K562 (cell line): ENCODE results near the gene PCDHGB2. TPM values are rescaled to one million over a fixed set of nuclear protein-coding genes. Genes with fewer than 3 reads are reported as not detected.

Experiments
- ATAC-seq: fragments of 200-7000 bp; cut with Tn5 transposase; 3 replicates; pipeline ENCODE4 v1.9.1; 2020; ENCODE audit warnings: moderate library complexity
- BruUV-seq: library from RNA; stranded (reverse); fragments of 400-500 nt; replicated peaks from 2 replicates; lab custom pipeline; 2021; lab: Mats Ljungman, UMichigan
- CTCF ChIA-PET: fragments of 300-600 bp; formaldehyde crosslinking; extraction: SDS; loops from one replicate; lab custom pipeline; 2021; ENCODE audit warnings: low intra/inter-chr PET ratio; lab: Yijun Ruan, JAX
- POLR2A ChIA-PET: fragments of 300-600, 350-650 bp; sonication (Branson Sonifier 250); formaldehyde crosslinking; extraction: SDS; loops from one replicate; lab custom pipeline; 2021; ENCODE audit warnings: antibody characterized with exemption, inconsistent platforms; lab: Yijun Ruan, JAX
- DNase-seq, 4 experiments: peaks; one replicate each; pipeline versions ENCODE4 v3.0.0 to v3.0.0-alpha.2; 2011 to 2018; ENCODE audit warnings: low spot score in 3 of 4, mixed read lengths in 3 of 4; ENCODE audit errors: extremely low read depth in 1 of 4
- FAIRE-seq: peaks from 2 replicates; lab custom pipeline; 2011; peaks lifted over from hg19 to GRCh38; lab: Jason Lieb, UNC
- H2AFZ ChIP-seq: 2 replicates; pipeline ENCODE4 v1.6.0; 2011; ENCODE audit warnings: low read depth, low read length, control low read depth, inconsistent platforms
- H3K27ac ChIP-seq: fragments of 200-600 bp; 3 replicates; pipeline ENCODE4 v1.8.0; 2011; ENCODE audit warnings: low read depth, mild to moderate bottlenecking, control low read depth, inconsistent platforms, low read length, moderate library complexity, mixed read lengths; ENCODE audit errors: extremely low read depth
- H3K27me3 ChIP-seq, 2 experiments: fragments of 300-600 bp in 1 of 2; 2 replicates in 1 of 2; 3 replicates in 1 of 2; pipeline versions ENCODE4 v1.6.0 to v1.8.0; 2011; ENCODE audit warnings: inconsistent platforms in 2 of 2, low read length in 2 of 2, mild to moderate bottlenecking in 1 of 2, mixed read lengths in 1 of 2, moderate library complexity in 1 of 2; ENCODE audit not compliant: control insufficient read depth in 2 of 2, insufficient read depth in 2 of 2
- H3K36me3 ChIP-seq: fragments of 300-600 bp; 3 replicates; pipeline ENCODE4 v1.8.0; 2011; ENCODE audit warnings: mild to moderate bottlenecking, low read length, inconsistent platforms; ENCODE audit not compliant: control insufficient read depth, insufficient read depth
- H3K4me1 ChIP-seq, 2 experiments: fragments of 200-600 bp in 1 of 2; replicated peaks in 1 of 2; 2 replicates in 1 of 2; 3 replicates in 1 of 2; pipeline versions ENCODE4 v1.5.1 to v1.8.0; 2011; ENCODE audit warnings: inconsistent platforms in 2 of 2, low read length in 2 of 2, mild to moderate bottlenecking in 1 of 2, mixed read lengths in 1 of 2, moderate library complexity in 1 of 2; ENCODE audit not compliant: control insufficient read depth in 2 of 2, insufficient read depth in 2 of 2
- H3K4me2 ChIP-seq: 2 replicates; pipeline ENCODE4 v1.6.1; 2011; ENCODE audit warnings: low read length, control low read depth, inconsistent platforms, mixed read lengths; ENCODE audit not compliant: insufficient read depth
- H3K4me3 ChIP-seq: fragments of 200-600 bp; sonication (generic), shearing (Covaris generic); 2 replicates; pipeline ENCODE4 v1.5.1; 2016; ENCODE audit warnings: control low read depth, inconsistent platforms
- H3K79me2 ChIP-seq: fragments of 200-600 bp; 3 replicates; pipeline ENCODE4 v1.8.0; 2011; ENCODE audit warnings: low read length, inconsistent platforms; ENCODE audit not compliant: control insufficient read depth, insufficient read depth
- H3K9ac ChIP-seq, 2 experiments: 2 replicates each; pipeline versions ENCODE4 v1.6.0 to v1.6.1; 2011; ENCODE audit warnings: low read depth in 2 of 2, low read length in 2 of 2, control low read depth in 1 of 2, inconsistent platforms in 1 of 2, mild to moderate bottlenecking in 1 of 2, mixed read lengths in 1 of 2; ENCODE audit not compliant: insufficient read depth in 1 of 2
- H3K9me1 ChIP-seq: one replicate; pipeline ENCODE4 v1.6.0; 2011; ENCODE audit warnings: inconsistent platforms, mild to moderate bottlenecking, low read length, moderate library complexity; ENCODE audit not compliant: control insufficient read depth, insufficient read depth
- H3K9me3 ChIP-seq: replicated peaks from 2 replicates; pipeline ENCODE4 v1.5.1; 2011; ENCODE audit warnings: low read depth, low read length, inconsistent platforms; ENCODE audit not compliant: control insufficient read depth, insufficient read depth
- H4K20me1 ChIP-seq: replicated peaks from 2 replicates; pipeline ENCODE4 v1.6.1; 2011; ENCODE audit warnings: low read length, inconsistent platforms, mixed read lengths; ENCODE audit not compliant: control insufficient read depth, insufficient read depth
- CBX3 ChIP-seq, 2 experiments: IDR thresholded peaks; 1 replicate in 1 of 2; 2 replicates in 1 of 2; pipeline ENCODE4 v1.6.1; 2012; ENCODE audit warnings: inconsistent platforms in 2 of 2, low read length in 2 of 2, borderline replicate concordance in 1 of 2, control low read depth in 1 of 2
- CBX8 ChIP-seq: fragments of 200-600 bp; sonication (generic); IDR thresholded peaks from 2 replicates; pipeline ENCODE4 v1.6.1; 2012; ENCODE audit warnings: borderline replicate concordance, mixed run types, low read depth, mild to moderate bottlenecking, moderate library complexity, mixed read lengths, low read length, control low read depth, inconsistent platforms; ENCODE audit not compliant: poor library complexity, severe bottlenecking; ENCODE audit errors: extremely low read depth
- FOSL1 ChIP-seq: fragments of 200-800 bp; sonication (Bioruptor generic); conservative IDR thresholded peaks from 2 replicates; pipeline ENCODE4 v1.6.1; 2016; ENCODE audit warnings: missing genetic modification characterization, missing compliant biosample characterization
- POLR2A ChIP-seq: fragments of 450-650 bp; conservative IDR thresholded peaks from 2 replicates; pipeline ENCODE4 v1.6.1; 2016
- RBM39 ChIP-seq: fragments of 200-400 bp; formaldehyde crosslinking; optimal IDR thresholded peaks from 2 replicates; pipeline ENCODE3; 2018; ENCODE audit warnings: low read depth, low read length
- TEAD4 ChIP-seq, 2 experiments: sonication (generic) in 1 of 2; formaldehyde crosslinking in 1 of 2; IDR thresholded peaks; 2 replicates each; pipeline versions ENCODE4 v1.6.1 to v1.8.0; 2012 to 2022; ENCODE audit warnings: borderline replicate concordance in 1 of 2, inconsistent platforms in 1 of 2, low read length in 1 of 2, mild to moderate bottlenecking in 1 of 2, missing genetic modification reagents in 1 of 2
- ZNF699 ChIP-seq: fragments of 250-450 bp; sonication (Bioruptor Pico); IDR thresholded peaks from 2 replicates; pipeline ENCODE4 v1.8.0; 2021; ENCODE audit warnings: mild to moderate bottlenecking, moderate library complexity; ENCODE audit not compliant: insufficient replicate concordance
- WGBS: fragments of 100-300 bp; shearing (Covaris generic); methylation state at CpG from one replicate; pipeline ENCODE4 v1.1.6; 2016; ENCODE audit warnings: low coverage, mixed read lengths; ENCODE audit not compliant: insufficient coverage; ENCODE audit errors: missing lambda C conversion rate; 5-methylcytosine and 5-hydroxymethylcytosine counted together
- in situ Hi-C: fragments of 300-500 bp; cut with MboI; formaldehyde crosslinking; loops from 4 replicates; pipeline ENCODE4 v1.15.0; 2018; ENCODE audit warnings: inconsistent platforms, mixed read lengths
- intact Hi-C: fragments of 100-400 bp; cut with micrococcal nuclease; formaldehyde crosslinking; loops from 2 replicates; pipeline ENCODE4 v1.14.2; 2022
- polyA plus RNA-seq, 8 experiments: library from polyadenylated mRNA; depleted of rRNA in 4 of 8; stranded (reverse) in 5 of 8; unstranded in 3 of 8; fragments of >200 nt; fragmentation: Nextera tagmentation in 2 of 8; fragmentation: Illumina TruSeq in 1 of 8; extraction: Ambion mirVana in 2 of 8; extraction: Trizol in 1 of 8; gene quantifications; 2 replicates each; pipeline versions ENCODE4 v1.2.1 to v1.2.3, GENCODE V29; 2011 to 2014; ENCODE audit warnings: inconsistent platforms in 1 of 8, missing spikeins in 1 of 8
- total RNA-seq, 7 experiments: library from RNA; depleted of rRNA in 6 of 7; stranded (reverse); fragments of >200 nt in 6 of 7; fragmentation: Illumina TruSeq in 2 of 7; extraction: Trizol in 2 of 7; gene quantifications; 2 replicates each; pipeline versions ENCODE4 v1.2.1 to v1.2.3, GENCODE V29; 2011 to 2021; ENCODE audit warnings: low replicate concordance in 1 of 7
- TF ChIP-seq, protein P1 (sequence below): fragments of 450-650 bp; IDR thresholded peaks from 2 replicates; pipeline ENCODE4 v1.6.1; 2016; ENCODE audit warnings: mild to moderate bottlenecking, moderate library complexity
- TF ChIP-seq, protein P2 (sequence below): sonication (generic); formaldehyde crosslinking; IDR thresholded peaks from 2 replicates; pipeline ENCODE4 v1.5.0; 2020; ENCODE audit warnings: missing genetic modification reagents

Gene PCDHGB2
- total and polyA plus RNA-seq, 9 of the 15 experiments (the other 6 are each of a cell fraction or from before 2014, with no cell fraction given): 0.06 to 0.54 (median 0.29) TPM; not detected in 1

DNA sequence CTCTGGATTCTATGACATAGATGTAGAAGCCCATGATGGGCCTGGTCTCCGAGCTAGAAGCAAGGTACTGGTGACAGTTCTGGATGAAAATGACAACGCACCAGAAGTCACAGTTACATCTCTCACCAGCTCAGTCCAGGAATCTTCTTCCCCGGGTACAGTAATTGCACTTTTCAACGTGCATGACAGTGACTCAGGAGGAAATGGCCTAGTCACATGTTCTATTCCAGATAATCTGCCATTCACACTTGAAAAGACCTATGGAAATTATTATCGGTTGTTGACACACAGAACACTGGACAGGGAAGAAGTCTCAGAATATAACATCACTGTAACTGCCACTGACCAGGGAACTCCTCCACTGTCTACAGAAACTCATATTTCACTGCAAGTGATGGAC, 3.7 kb upstream of the PCDHGB2 start:
- 4% methylated on average over 5 of the region's 5 CpGs for WGBS
- H3K27me3 ChIP-seq: peaks cover 0 to 19% of the 10 kb centered on the region in 2 experiments; a peak in 2 of 5 replicates
- ChIA-PET POLR2A (interaction anchor here (1.5 kb wide), 1 partner anchor 8 kb away, joined by 3 read pairs; the partner anchor contains the start of gene PCDHGA5), CTCF (no interaction called here)
- H3K9ac ChIP-seq: no peak overlapping the region
- no peaks in the 10 kb centered on the region for H3K36me3 ChIP-seq
- no peak for DNase-seq
- in situ Hi-C loops (no loop called here), intact Hi-C loops (no loop called here)
- no peaks in the 10 kb centered on the region for H4K20me1 ChIP-seq
- no TSS peak for BruUV-seq
- no peak overlapping the region for H2AFZ ChIP-seq
- peaks cover 3 to 12% of the 10 kb centered on the region in 2 experiments; a peak in 3 of 5 replicates for H3K4me1 ChIP-seq
- no peaks in the 10 kb centered on the region; the same call in 1 of the 2 replicates for H3K9me3 ChIP-seq
- FAIRE-seq: peak; percentile 19
- H3K4me2 ChIP-seq: no peak overlapping the region
- no peak overlapping the region for H3K27ac ChIP-seq
- H3K79me2 ChIP-seq: no peaks in the 10 kb centered on the region
- no peak overlapping the region for H3K4me3 ChIP-seq
- H3K9me1 ChIP-seq: no peaks in the 10 kb centered on the region
- peak; percentile 28; the same call in 2 of the 3 replicates for ATAC-seq
- TF ChIP-seq, protein P1, sequence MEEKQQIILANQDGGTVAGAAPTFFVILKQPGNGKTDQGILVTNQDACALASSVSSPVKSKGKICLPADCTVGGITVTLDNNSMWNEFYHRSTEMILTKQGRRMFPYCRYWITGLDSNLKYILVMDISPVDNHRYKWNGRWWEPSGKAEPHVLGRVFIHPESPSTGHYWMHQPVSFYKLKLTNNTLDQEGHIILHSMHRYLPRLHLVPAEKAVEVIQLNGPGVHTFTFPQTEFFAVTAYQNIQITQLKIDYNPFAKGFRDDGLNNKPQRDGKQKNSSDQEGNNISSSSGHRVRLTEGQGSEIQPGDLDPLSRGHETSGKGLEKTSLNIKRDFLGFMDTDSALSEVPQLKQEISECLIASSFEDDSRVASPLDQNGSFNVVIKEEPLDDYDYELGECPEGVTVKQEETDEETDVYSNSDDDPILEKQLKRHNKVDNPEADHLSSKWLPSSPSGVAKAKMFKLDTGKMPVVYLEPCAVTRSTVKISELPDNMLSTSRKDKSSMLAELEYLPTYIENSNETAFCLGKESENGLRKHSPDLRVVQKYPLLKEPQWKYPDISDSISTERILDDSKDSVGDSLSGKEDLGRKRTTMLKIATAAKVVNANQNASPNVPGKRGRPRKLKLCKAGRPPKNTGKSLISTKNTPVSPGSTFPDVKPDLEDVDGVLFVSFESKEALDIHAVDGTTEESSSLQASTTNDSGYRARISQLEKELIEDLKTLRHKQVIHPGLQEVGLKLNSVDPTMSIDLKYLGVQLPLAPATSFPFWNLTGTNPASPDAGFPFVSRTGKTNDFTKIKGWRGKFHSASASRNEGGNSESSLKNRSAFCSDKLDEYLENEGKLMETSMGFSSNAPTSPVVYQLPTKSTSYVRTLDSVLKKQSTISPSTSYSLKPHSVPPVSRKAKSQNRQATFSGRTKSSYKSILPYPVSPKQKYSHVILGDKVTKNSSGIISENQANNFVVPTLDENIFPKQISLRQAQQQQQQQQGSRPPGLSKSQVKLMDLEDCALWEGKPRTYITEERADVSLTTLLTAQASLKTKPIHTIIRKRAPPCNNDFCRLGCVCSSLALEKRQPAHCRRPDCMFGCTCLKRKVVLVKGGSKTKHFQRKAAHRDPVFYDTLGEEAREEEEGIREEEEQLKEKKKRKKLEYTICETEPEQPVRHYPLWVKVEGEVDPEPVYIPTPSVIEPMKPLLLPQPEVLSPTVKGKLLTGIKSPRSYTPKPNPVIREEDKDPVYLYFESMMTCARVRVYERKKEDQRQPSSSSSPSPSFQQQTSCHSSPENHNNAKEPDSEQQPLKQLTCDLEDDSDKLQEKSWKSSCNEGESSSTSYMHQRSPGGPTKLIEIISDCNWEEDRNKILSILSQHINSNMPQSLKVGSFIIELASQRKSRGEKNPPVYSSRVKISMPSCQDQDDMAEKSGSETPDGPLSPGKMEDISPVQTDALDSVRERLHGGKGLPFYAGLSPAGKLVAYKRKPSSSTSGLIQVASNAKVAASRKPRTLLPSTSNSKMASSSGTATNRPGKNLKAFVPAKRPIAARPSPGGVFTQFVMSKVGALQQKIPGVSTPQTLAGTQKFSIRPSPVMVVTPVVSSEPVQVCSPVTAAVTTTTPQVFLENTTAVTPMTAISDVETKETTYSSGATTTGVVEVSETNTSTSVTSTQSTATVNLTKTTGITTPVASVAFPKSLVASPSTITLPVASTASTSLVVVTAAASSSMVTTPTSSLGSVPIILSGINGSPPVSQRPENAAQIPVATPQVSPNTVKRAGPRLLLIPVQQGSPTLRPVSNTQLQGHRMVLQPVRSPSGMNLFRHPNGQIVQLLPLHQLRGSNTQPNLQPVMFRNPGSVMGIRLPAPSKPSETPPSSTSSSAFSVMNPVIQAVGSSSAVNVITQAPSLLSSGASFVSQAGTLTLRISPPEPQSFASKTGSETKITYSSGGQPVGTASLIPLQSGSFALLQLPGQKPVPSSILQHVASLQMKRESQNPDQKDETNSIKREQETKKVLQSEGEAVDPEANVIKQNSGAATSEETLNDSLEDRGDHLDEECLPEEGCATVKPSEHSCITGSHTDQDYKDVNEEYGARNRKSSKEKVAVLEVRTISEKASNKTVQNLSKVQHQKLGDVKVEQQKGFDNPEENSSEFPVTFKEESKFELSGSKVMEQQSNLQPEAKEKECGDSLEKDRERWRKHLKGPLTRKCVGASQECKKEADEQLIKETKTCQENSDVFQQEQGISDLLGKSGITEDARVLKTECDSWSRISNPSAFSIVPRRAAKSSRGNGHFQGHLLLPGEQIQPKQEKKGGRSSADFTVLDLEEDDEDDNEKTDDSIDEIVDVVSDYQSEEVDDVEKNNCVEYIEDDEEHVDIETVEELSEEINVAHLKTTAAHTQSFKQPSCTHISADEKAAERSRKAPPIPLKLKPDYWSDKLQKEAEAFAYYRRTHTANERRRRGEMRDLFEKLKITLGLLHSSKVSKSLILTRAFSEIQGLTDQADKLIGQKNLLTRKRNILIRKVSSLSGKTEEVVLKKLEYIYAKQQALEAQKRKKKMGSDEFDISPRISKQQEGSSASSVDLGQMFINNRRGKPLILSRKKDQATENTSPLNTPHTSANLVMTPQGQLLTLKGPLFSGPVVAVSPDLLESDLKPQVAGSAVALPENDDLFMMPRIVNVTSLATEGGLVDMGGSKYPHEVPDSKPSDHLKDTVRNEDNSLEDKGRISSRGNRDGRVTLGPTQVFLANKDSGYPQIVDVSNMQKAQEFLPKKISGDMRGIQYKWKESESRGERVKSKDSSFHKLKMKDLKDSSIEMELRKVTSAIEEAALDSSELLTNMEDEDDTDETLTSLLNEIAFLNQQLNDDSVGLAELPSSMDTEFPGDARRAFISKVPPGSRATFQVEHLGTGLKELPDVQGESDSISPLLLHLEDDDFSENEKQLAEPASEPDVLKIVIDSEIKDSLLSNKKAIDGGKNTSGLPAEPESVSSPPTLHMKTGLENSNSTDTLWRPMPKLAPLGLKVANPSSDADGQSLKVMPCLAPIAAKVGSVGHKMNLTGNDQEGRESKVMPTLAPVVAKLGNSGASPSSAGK: peak; percentile 52; the same call in 1 of the 2 replicates
- TF ChIP-seq RBM39 (no peak), TEAD4 (IDR thresholded peaks at IDR 0.05; ENCODE audit: low read length) (no peak), TEAD4 (CRISPR knock-in tag; IDR thresholded peaks at IDR 0.05; ENCODE audit: borderline replicate concordance) (no peak), CBX8 (no peak), FOSL1 (tag) (0 out of 2 replicates have a peak, but pooled peaks have one; percentile 26), ZNF699 (CRISPR knock-in tag) (no peak), CBX3 (IDR thresholded peaks at IDR 0.05; ENCODE audit: borderline replicate concordance in 1 of 2, low read length in 2 of 2) (no peak), POLR2A (no peak)
- TF ChIP-seq, protein P2, sequence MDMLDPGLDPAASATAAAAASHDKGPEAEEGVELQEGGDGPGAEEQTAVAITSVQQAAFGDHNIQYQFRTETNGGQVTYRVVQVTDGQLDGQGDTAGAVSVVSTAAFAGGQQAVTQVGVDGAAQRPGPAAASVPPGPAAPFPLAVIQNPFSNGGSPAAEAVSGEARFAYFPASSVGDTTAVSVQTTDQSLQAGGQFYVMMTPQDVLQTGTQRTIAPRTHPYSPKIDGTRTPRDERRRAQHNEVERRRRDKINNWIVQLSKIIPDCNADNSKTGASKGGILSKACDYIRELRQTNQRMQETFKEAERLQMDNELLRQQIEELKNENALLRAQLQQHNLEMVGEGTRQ (CRISPR knock-in tag): peak; percentile 16; the same call in 1 of the 2 replicates
